ENCODE results near the gene KHDC3L.
"Not testable (repeated sequence)": the region's sequence is repeated elsewhere in the genome, so short reads cannot be mapped to it uniquely, and the experiment has no call there.

The KHDC3L gene

DNA sequence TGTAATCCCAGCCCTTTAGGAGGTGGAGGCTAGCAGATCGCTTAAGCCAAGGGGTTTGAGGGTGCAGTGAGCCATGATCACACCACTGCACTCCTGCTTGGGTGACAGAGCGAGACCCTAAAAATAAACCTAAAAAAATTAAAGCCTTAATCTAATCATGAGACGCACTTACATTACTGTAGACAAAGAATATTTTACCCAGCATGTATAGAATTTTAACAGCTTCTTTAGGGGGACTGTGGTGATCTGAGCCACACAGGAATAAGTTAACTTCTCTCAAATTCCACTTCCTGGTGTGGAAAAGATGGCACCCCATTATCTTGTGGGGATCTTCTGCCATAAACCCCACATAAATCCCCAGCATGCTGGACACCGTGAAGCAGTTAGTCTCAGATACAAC lies 9.5 kb downstream of the KHDC3L start:
- Histone ChIP-seq H4K5ac (ENCODE audit: low read length) (no peak overlapping the region), H3K4ac (ENCODE audit: low read depth, low read length) (no peak overlapping the region), H3K79me1 (ENCODE audit: low read length) (no peaks in the 10 kb centered on the region), H2AK5ac (ENCODE audit: low read length) (no peak overlapping the region), H3K18ac (ENCODE audit: low read length) (no peak overlapping the region), H2BK120ac (ENCODE audit: low read depth, low read length) (no peak overlapping the region), H3K79me2 (ENCODE audit: control insufficient read depth, insufficient read depth, low read length) (no peaks in the 10 kb centered on the region), H3K27me3 (ENCODE audit: insufficient read depth, low read length, poor library complexity) (no peaks in the 10 kb centered on the region), H3K27ac (ENCODE audit: low read depth, low read length) (no peak overlapping the region), H3K4me3 (ENCODE audit: low read length) (no peak overlapping the region), H3K56ac (ENCODE audit: low read length) (no peak overlapping the region), H3K36me3 (ENCODE audit: control insufficient read depth, insufficient read depth, low read length) (no peaks in the 10 kb centered on the region), H3K9ac (ENCODE audit: low read length) (no peak overlapping the region), H2BK15ac (replicated peaks; ENCODE audit: low read depth) (no peak overlapping the region), H3K4me1 (ENCODE audit: control insufficient read depth, low read depth, low read length) (peaks cover 7% of the 10 kb centered on the region), H4K8ac (ENCODE audit: low read depth, low read length) (no peak overlapping the region), H3K23ac (ENCODE audit: low read length) (no peak overlapping the region), H3K4me2 (ENCODE audit: low read length) (no peak overlapping the region), H2BK5ac (ENCODE audit: low read length) (no peak overlapping the region)
- no CpG with 5 or more reads among the region's 4 CpGs for WGBS (ENCODE audit: extremely low coverage, insufficient coverage, low lambda C conversion rate)
- no peak for DNase-seq

DNA sequence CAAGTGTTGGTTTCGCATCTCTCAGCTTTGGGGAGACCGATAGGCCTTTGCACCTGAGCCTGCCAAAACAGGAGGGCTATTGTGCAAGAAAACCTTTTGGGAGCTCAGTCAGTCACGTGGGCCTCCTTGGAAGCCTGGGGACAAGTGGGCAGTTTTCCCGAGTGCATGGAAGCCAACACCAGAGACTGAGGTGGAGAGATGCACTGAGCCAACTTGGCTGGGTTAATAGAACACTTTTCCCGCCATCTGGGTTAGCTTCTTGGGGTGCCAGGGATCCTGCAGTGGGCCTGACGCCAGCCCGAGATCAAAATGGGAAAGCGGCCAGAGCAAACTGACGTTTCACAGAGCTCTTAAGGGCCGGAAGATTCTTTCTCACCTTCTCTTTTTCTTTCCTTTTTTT lies 10.1 kb downstream of the KHDC3L start:
- Histone ChIP-seq H3K4me2 (ENCODE audit: low read length) (no peak overlapping the region), H3K4ac (ENCODE audit: low read depth, low read length) (no peak overlapping the region), H2BK5ac (ENCODE audit: low read length) (no peak overlapping the region), H3K79me1 (ENCODE audit: low read length) (no peaks in the 10 kb centered on the region), H4K5ac (ENCODE audit: low read length) (no peak overlapping the region), H3K9ac (ENCODE audit: low read length) (no peak overlapping the region), H3K18ac (ENCODE audit: low read length) (no peak overlapping the region), H3K27me3 (ENCODE audit: insufficient read depth, low read length, poor library complexity) (no peaks in the 10 kb centered on the region), H3K4me3 (ENCODE audit: low read length) (no peak overlapping the region), H2BK120ac (ENCODE audit: low read depth, low read length) (no peak overlapping the region), H3K23ac (ENCODE audit: low read length) (no peak overlapping the region), H3K79me2 (ENCODE audit: control insufficient read depth, insufficient read depth, low read length) (no peaks in the 10 kb centered on the region), H3K56ac (ENCODE audit: low read length) (no peak overlapping the region), H4K8ac (ENCODE audit: low read depth, low read length) (no peak overlapping the region), H3K27ac (ENCODE audit: low read depth, low read length) (no peak overlapping the region), H3K4me1 (ENCODE audit: control insufficient read depth, low read depth, low read length) (peaks cover 7% of the 10 kb centered on the region), H3K36me3 (ENCODE audit: control insufficient read depth, insufficient read depth, low read length) (no peaks in the 10 kb centered on the region), H2BK15ac (replicated peaks; ENCODE audit: low read depth) (no peak overlapping the region), H2AK5ac (ENCODE audit: low read length) (no peak overlapping the region)
- WGBS (ENCODE audit: extremely low coverage, insufficient coverage, low lambda C conversion rate): no CpG with 5 or more reads among the region's 10 CpGs
- no peak for DNase-seq

DNA sequence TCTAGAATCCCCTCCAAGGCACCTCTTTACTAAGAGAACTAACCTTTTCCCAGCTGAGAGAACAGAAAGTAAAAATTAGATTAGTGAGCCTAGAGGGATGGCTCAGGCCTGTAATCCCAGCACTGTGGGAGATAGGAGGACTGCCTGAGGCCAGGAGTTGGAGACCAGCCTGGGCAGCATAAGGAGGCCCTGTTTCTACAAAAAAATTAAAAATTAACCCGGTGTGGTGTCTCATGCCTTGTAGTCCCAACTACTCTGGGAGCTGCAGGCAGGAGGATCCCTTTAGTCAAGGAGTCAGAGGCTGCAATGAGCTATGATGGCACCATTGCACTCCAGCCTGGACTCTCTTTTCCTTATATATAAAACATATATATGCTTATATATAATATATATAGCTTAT lies 12.8 kb downstream of the KHDC3L start:
- Histone ChIP-seq H2BK5ac (ENCODE audit: low read length) (no peak overlapping the region), H3K79me1 (ENCODE audit: low read length) (no peaks in the 10 kb centered on the region), H4K5ac (ENCODE audit: low read length) (no peak overlapping the region), H3K4me1 (ENCODE audit: control insufficient read depth, low read depth, low read length) (no peaks in the 10 kb centered on the region), H3K4me3 (ENCODE audit: low read length) (no peak overlapping the region), H2BK15ac (replicated peaks; ENCODE audit: low read depth) (no peak overlapping the region), H3K56ac (ENCODE audit: low read length) (no peak overlapping the region), H2BK120ac (ENCODE audit: low read depth, low read length) (no peak overlapping the region), H3K4ac (ENCODE audit: low read depth, low read length) (no peak overlapping the region), H3K27ac (ENCODE audit: low read depth, low read length) (no peak overlapping the region), H4K8ac (ENCODE audit: low read depth, low read length) (no peak overlapping the region), H3K79me2 (ENCODE audit: control insufficient read depth, insufficient read depth, low read length) (no peaks in the 10 kb centered on the region), H3K23ac (ENCODE audit: low read length) (no peak overlapping the region), H3K27me3 (ENCODE audit: insufficient read depth, low read length, poor library complexity) (no peaks in the 10 kb centered on the region), H3K18ac (ENCODE audit: low read length) (no peak overlapping the region), H3K4me2 (ENCODE audit: low read length) (no peak overlapping the region), H2AK5ac (ENCODE audit: low read length) (no peak overlapping the region), H3K9ac (ENCODE audit: low read length) (no peak overlapping the region), H3K36me3 (ENCODE audit: control insufficient read depth, insufficient read depth, low read length) (no peaks in the 10 kb centered on the region)
- WGBS (ENCODE audit: extremely low coverage, insufficient coverage, low lambda C conversion rate): no CpG with 5 or more reads among the region's 1 CpG
- DNase-seq: no peak

DNA sequence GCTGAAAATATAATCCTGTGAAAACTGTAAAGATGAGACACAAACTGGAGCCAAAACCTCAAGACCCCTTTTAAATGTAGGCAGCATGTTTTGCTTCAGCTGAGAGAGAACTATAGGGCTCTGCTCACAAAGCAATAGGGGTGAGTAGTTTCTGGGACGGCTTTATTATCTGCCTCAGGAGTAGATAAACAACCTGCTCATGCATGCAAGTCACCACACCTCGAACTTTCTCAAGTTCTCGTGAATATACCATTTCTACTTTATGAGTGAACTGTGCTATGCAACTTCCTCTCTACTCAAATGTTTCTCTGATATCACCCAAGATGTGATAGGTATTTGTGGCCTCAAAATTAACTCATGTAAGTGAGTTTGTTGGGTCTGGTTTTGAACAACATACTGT lies 14.8 kb downstream of the KHDC3L start:
- Histone ChIP-seq H3K4me2 (ENCODE audit: low read length) (no peak overlapping the region), H3K23ac (ENCODE audit: low read length) (no peak overlapping the region), H3K18ac (ENCODE audit: low read length) (no peak overlapping the region), H2BK5ac (ENCODE audit: low read length) (no peak overlapping the region), H3K27ac (ENCODE audit: low read depth, low read length) (no peak overlapping the region), H2BK15ac (replicated peaks; ENCODE audit: low read depth) (no peak overlapping the region), H4K8ac (ENCODE audit: low read depth, low read length) (no peak overlapping the region), H3K9ac (ENCODE audit: low read length) (no peak overlapping the region), H3K4me1 (ENCODE audit: control insufficient read depth, low read depth, low read length) (no peaks in the 10 kb centered on the region), H3K4ac (ENCODE audit: low read depth, low read length) (no peak overlapping the region), H4K5ac (ENCODE audit: low read length) (no peak overlapping the region), H3K36me3 (ENCODE audit: control insufficient read depth, insufficient read depth, low read length) (no peaks in the 10 kb centered on the region), H3K79me2 (ENCODE audit: control insufficient read depth, insufficient read depth, low read length) (no peaks in the 10 kb centered on the region), H2BK120ac (ENCODE audit: low read depth, low read length) (no peak overlapping the region), H3K4me3 (ENCODE audit: low read length) (no peak overlapping the region), H3K56ac (ENCODE audit: low read length) (no peak overlapping the region), H2AK5ac (ENCODE audit: low read length) (no peak overlapping the region), H3K27me3 (ENCODE audit: insufficient read depth, low read length, poor library complexity) (no peaks in the 10 kb centered on the region), H3K79me1 (ENCODE audit: low read length) (no peaks in the 10 kb centered on the region)
- no CpG with 5 or more reads among the region's 3 CpGs for WGBS (ENCODE audit: extremely low coverage, insufficient coverage, low lambda C conversion rate)
- no peak for DNase-seq

DNA sequence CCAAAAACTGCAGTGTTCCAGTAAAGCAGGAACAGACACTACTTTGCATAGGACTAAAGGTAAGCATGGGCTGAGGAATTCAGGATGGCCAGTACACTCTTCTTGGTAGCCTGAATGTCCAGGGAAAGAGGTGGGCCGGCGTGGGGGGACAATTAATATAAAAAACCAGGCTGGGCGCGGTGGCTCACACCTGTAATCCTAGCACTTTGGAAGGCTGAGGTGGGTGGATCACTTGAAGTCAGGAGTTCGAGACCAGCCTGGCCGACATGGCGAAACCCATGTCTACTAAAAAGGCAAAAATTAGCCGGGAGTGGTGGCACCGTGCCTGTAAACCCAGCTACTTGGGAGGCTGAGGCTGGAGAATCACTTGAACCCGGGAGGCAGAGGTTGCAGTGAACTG lies 19.1 kb downstream of the KHDC3L start:
- WGBS (ENCODE audit: extremely low coverage, insufficient coverage, low lambda C conversion rate): no CpG with 5 or more reads among the region's 10 CpGs
- H3K23ac ChIP-seq (ENCODE audit: low read length); H2AK5ac ChIP-seq (ENCODE audit: low read length); H3K79me2 ChIP-seq (ENCODE audit: control insufficient read depth, insufficient read depth, low read length); H3K4me3 ChIP-seq (ENCODE audit: low read length); H3K18ac ChIP-seq (ENCODE audit: low read length); H3K27ac ChIP-seq (ENCODE audit: low read depth, low read length); H3K4me2 ChIP-seq (ENCODE audit: low read length); H2BK15ac ChIP-seq (replicated peaks; ENCODE audit: low read depth); H4K8ac ChIP-seq (ENCODE audit: low read depth, low read length); H3K36me3 ChIP-seq (ENCODE audit: control insufficient read depth, insufficient read depth, low read length); H2BK5ac ChIP-seq (ENCODE audit: low read length); H4K5ac ChIP-seq (ENCODE audit: low read length); H3K56ac ChIP-seq (ENCODE audit: low read length); DNase-seq; H3K79me1 ChIP-seq (ENCODE audit: low read length); H3K27me3 ChIP-seq (ENCODE audit: insufficient read depth, low read length, poor library complexity); H3K4me1 ChIP-seq (ENCODE audit: control insufficient read depth, low read depth, low read length); H2BK120ac ChIP-seq (ENCODE audit: low read depth, low read length); H3K4ac ChIP-seq (ENCODE audit: low read depth, low read length); H3K9ac ChIP-seq (ENCODE audit: low read length): not testable (repeated sequence)

DNA sequence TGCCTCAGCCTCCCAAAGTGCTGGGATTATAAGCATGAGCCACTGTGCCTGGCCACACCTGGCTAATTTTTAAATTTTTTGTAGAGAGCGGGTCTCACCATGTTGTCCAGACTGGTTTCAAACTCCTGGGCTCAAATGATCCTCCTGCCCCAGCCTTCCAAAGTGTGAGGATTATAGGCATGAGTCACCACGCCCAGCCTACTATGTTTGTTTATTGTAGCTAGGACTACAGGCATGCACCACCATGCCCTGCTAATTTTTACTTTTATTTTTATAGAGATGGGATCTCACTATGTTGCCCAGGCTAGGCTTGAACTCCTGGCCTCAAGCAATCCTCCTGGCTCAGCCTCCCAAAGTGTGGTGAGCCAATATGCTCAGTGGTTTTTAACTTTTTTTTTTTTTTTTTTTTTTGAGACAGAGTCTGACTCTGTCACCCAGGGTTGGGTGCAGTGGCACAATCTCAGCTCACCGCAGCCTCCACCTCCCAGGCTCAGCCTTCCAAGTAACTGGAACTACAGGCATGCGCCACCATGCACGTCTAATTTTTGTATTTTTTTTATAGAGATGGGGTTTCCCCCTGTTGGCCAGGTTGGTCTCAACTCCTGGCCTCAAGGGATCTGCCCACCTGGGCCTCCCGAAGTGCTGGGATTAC lies 20.1 kb downstream of the KHDC3L start:
- Histone ChIP-seq H2BK15ac (replicated peaks; ENCODE audit: low read depth) (no peak overlapping the region), H3K4ac (ENCODE audit: low read depth, low read length) (no peak overlapping the region), H3K4me1 (ENCODE audit: control insufficient read depth, low read depth, low read length) (no peaks in the 10 kb centered on the region), H4K8ac (ENCODE audit: low read depth, low read length) (no peak overlapping the region), H3K79me1 (ENCODE audit: low read length) (no peaks in the 10 kb centered on the region), H3K18ac (ENCODE audit: low read length) (no peak overlapping the region), H2BK120ac (ENCODE audit: low read depth, low read length) (no peak overlapping the region), H3K79me2 (ENCODE audit: control insufficient read depth, insufficient read depth, low read length) (no peaks in the 10 kb centered on the region), H3K9ac (ENCODE audit: low read length) (no peak overlapping the region), H3K27me3 (ENCODE audit: insufficient read depth, low read length, poor library complexity) (no peaks in the 10 kb centered on the region), H3K4me2 (ENCODE audit: low read length) (no peak overlapping the region), H4K5ac (ENCODE audit: low read length) (no peak overlapping the region), H2AK5ac (ENCODE audit: low read length) (no peak overlapping the region), H3K36me3 (ENCODE audit: control insufficient read depth, insufficient read depth, low read length) (no peaks in the 10 kb centered on the region), H3K56ac (ENCODE audit: low read length) (no peak overlapping the region), H3K23ac (ENCODE audit: low read length) (no peak overlapping the region), H3K27ac (ENCODE audit: low read depth, low read length) (no peak overlapping the region), H2BK5ac (ENCODE audit: low read length) (no peak overlapping the region), H3K4me3 (ENCODE audit: low read length) (no peak overlapping the region)
- DNase-seq: peak; percentile 13
- WGBS (ENCODE audit: extremely low coverage, insufficient coverage, low lambda C conversion rate): no CpG with 5 or more reads among the region's 6 CpGs
